Stimulated activated CD4-positive, alpha-beta T cell treated with anti-CD3 and anti-CD28 coated beads, Interleukin-2, amount 100 ng/mL, for 48 hours (primary cell): ENCODE results near the gene CH25H.
"Not testable (repeated sequence)": the region's sequence is repeated elsewhere in the genome, so short reads cannot be mapped to it uniquely, and the experiment has no call there.

ENCODE experiments used
- DNase-seq, 2 donors: peaks; one replicate each; pipeline ENCODE4 v3.0.0-alpha.2; 2020

Gene CH25H

GRCh38 chr10:89228146-89228545 lies 21.0 kb upstream of the CH25H start:
- no peak for DNase-seq

GRCh38 chr10:89226891-89227290 lies 19.8 kb upstream of the CH25H start:
- no peak for DNase-seq

GRCh38 chr10:89224739-89225443 lies 17.8 kb upstream of the CH25H start:
- no peak for DNase-seq

- DNase-seq = no peak
Observed at GRCh38 chr10:89221919-89222318, 14.8 kb upstream of the CH25H start.

DNA sequence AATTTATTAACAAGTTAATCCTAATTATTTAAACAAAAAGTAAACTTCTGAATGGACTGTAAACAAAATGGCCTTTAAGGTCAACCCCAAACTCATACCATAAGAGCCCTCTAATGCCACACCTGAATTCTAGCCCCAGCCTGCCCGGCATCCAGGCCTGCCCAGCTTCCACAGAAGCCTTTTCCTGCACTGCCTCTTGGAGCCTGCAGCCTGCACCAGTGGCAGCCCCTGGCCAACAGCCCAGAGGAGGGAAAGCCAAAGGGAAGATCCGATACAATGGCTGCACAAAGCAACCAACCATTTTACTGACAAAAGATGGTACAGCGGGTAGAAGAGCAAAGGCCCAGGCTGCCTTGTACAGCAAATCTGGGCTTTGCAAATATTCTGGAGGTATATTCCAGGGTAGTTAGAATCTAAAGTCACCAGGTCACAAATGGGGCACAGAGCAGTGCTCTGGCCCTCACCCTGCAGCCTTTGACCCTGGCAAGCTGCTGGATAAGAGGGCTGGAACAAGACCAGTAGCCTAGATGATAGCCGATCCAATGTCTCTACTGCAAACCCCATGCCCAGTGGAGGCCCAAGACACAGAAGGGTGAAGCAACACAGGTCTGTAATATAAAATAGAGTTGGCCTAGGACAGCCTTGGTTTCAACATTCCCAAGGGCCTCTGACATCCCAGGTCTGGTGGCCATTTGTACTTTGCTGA lies 12.5 kb upstream of the CH25H start:
- no peak for DNase-seq

- DNase-seq = peak; percentile 61 to 68
Observed at GRCh38 chr10:89217057-89217990, 10.2 kb upstream of the CH25H start.

DNA sequence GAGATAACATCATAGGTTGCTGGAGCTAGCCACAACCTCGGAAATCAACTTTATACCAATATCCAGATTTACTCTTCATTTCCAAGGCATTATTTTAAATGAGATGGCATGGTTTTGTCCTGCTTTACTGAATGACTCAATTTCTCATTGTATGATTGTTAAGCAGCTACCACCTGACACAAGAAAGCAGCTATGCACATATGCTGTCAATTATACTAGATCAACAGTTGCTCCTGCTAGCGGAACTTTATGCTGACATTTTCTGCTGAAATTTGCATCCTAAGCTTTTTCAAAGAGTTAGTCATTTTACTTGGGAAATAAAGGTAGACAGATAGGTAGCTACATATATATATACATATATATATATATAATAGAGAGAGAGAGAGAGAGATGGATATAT lies 8.9 kb upstream of the CH25H start:
- DNase-seq = no peak

DNA sequence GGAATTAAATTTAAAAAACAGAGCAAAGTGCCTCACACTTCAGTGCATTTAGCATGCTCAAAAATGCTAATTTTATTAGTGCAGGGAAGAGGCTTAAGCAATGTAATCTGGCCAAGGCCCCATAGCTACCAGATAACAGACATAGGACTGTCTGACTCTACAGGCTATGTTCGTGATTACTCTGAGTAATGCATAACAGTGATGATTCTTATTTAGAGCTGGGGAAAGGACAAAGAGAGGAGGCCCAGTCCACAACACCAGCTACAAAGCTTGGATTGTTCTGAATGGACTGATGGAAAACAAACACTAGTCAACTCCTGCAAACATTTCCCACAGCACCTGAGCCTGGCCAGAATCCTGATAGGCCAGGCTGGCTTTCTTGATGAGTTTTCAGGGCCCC lies 8.4 kb upstream of the CH25H start:
- DNase-seq = no peak

DNA sequence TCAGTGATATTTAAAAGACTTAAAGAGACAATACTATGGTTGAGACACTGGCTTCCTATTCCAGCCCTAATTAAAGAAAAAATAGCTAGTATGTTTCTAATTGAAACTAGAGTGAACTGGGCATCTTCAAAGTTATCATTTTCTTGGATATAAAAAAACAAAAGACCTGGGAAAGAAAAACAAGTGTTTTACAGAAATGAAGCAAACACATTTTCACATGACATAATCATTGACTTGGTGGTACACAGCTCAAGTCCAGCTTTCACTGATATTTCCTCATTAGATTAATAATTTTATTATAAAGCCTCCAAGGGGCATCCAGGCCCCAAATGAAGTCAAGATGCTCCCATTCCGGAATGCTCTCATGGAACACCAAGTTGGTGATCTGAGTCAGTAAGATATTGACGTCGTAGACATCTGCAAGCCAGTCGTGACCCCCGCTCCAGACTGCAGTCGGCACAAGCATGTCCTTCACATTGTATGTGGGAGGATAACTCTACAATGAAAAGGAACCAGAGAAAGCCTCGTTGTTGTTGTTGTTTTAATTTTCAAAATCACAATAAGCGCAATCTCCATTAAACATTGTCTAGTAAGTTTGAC lies 7.5 kb upstream of the CH25H start:
- DNase-seq = no peak

- DNase-seq = no peak
Observed at GRCh38 chr10:89213191-89213808, 6.2 kb upstream of the CH25H start.

- no peak for DNase-seq
Observed at GRCh38 chr10:89210794-89211425, 3.8 kb upstream of the CH25H start.

- no peak for DNase-seq
Observed at GRCh38 chr10:89209718-89210117, 2.6 kb upstream of the CH25H start.

GRCh38 chr10:89207801-89208551 lies 859 bp upstream of the CH25H start:
- peak in 1 of 2 donors; percentile 5 for DNase-seq

- DNase-seq = no peak
Observed at GRCh38 chr10:89206402-89207180, 526 bp downstream of the CH25H start.

- no peak for DNase-seq
Observed at GRCh38 chr10:89204621-89205185, 2.4 kb downstream of the CH25H start.

DNA sequence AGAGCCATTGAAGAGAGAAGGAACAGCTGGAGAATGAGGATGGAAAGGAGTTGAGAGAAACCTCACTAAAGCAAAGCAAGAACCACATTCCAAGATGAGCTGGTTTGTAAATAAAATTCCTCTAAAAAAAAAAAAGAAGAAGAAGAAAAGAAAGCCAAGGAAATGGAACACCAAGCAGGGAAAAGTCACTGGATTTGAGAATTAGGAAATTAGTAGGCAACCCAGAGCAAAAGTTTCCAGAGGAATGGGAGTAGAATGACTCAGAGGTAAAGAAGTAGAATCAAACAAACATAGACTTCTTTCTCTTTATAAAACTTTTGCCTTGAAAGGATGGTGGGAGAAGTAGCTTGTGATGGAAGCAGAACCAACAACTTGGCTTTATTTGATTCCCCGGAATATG lies 3.9 kb downstream of the CH25H start:
- DNase-seq = no peak

- no peak for DNase-seq
Observed at GRCh38 chr10:89202033-89202425, 5.1 kb downstream of the CH25H start.

- no peak for DNase-seq
Observed at GRCh38 chr10:89201345-89202032, 5.6 kb downstream of the CH25H start.

- DNase-seq = no peak
Observed at GRCh38 chr10:89197473-89197872, 9.6 kb downstream of the CH25H start.

- DNase-seq = not testable (repeated sequence)
Observed at GRCh38 chr10:89191301-89191700, 15.8 kb downstream of the CH25H start.
